Heart left ventricle (tissue), 16 donors: ENCODE measurements around the gene RBM8A. TPM values are rescaled to one million over a fixed set of nuclear protein-coding genes. Genes with fewer than 3 reads are reported as not detected.
A peak's percentile ranks its signal among the peaks of the same experiment; 100 is the strongest.

Experiments
- ATAC-seq, 4 donors: fragments of 200-7000 bp; cut with Tn5 transposase; one replicate each; pipeline ENCODE4 v1.9.1; 2020 to 2022; ENCODE audit warnings: moderate library complexity in 4 of 4, mild to moderate bottlenecking in 3 of 4, moderate number of reproducible peaks in 1 of 4
- DNase-seq, 5 donors: peaks; one replicate each; pipeline ENCODE4 v3.0.0-alpha.2; 2020
- H3K27ac ChIP-seq, 12 donors: fragments of 200-600 bp; sonication (generic) in 4 of 12; one replicate each; pipeline versions ENCODE4 v1.5.0 to v1.8.0; 2016 to 2022; ENCODE audit warnings: mild to moderate bottlenecking in 2 of 12
- H3K27me3 ChIP-seq, 9 donors: fragments of 200-600 bp; sonication (generic) in 2 of 9; one replicate each; pipeline versions ENCODE4 v1.5.1 to v1.8.0; 2016 to 2022; ENCODE audit warnings: mild to moderate bottlenecking in 3 of 9
- H3K36me3 ChIP-seq, 9 donors: fragments of 200-600 bp; sonication (generic) in 2 of 9; one replicate each; pipeline versions ENCODE4 v1.5.0 to v1.8.0; 2018 to 2022; ENCODE audit warnings: mild to moderate bottlenecking in 2 of 9
- H3K4me1 ChIP-seq, 12 donors: fragments of 200-600 bp; sonication (generic) in 4 of 12; one replicate each; pipeline versions ENCODE4 v1.5.0 to v1.8.0; 2016 to 2022; ENCODE audit warnings: mild to moderate bottlenecking in 3 of 12
- H3K4me3 ChIP-seq, 12 donors: fragments of 200-600 bp; sonication (generic) in 4 of 12; one replicate each; pipeline versions ENCODE4 v1.5.0 to v1.8.0; 2017 to 2022; ENCODE audit warnings: mild to moderate bottlenecking in 9 of 12, moderate library complexity in 4 of 12
- H3K9me3 ChIP-seq, 12 donors: fragments of 200-600 bp; sonication (generic) in 4 of 12; one replicate each; pipeline versions ENCODE4 v1.5.0 to v1.8.0; 2016 to 2022; ENCODE audit warnings: mild to moderate bottlenecking in 1 of 12
- POLR2A ChIP-seq, 2 donors: fragments of 450-650 bp; IDR thresholded peaks; one replicate each; pipeline ENCODE4 v1.6.1; 2017; ENCODE audit warnings: antibody characterized with exemption in 2 of 2, mild to moderate bottlenecking in 2 of 2, moderate library complexity in 2 of 2
- WGBS, 4 donors: extraction: QIAGEN DNeasy Blood & Tissue Kit in 2 of 4; methylation state at CpG; one replicate each; pipeline versions ENCODE4 v1.1.5 to v1.1.7; 2013 to 2018; 5-methylcytosine and 5-hydroxymethylcytosine counted together
- intact Hi-C, 10 donors: fragments of 100-400 bp; cut with DNase I; formaldehyde crosslinking; loops; one replicate each; pipeline versions ENCODE4 v1.11.1 to v1.14.2; 2022
- polyA plus RNA-seq, 2 donors: library from polyadenylated mRNA; stranded (reverse); fragments of 200-250 nt; gene quantifications; one replicate each; pipeline ENCODE4 v1.2.3, GENCODE V29; 2013
- total RNA-seq, 9 donors: library from RNA; depleted of rRNA in 2 of 9; stranded (reverse); fragments of >200 nt in 2 of 9; fragmentation: NEBNext Ultra II Directional in 3 of 9; extraction: Animal tissue kit (Norgen Biotek cat#: 25700) in 3 of 9; gene quantifications; one replicate each; pipeline versions ENCODE4 v1.1.0 to v1.2.4, GENCODE V29; 2016 to 2023
- TF ChIP-seq, protein P1 (sequence below), 12 donors: fragments of 200-600 bp; sonication (generic) in 4 of 12; IDR thresholded peaks; one replicate each; pipeline versions ENCODE4 v1.5.0 to v1.8.0; 2018 to 2022; ENCODE audit warnings: antibody characterized with exemption in 12 of 12, mild to moderate bottlenecking in 5 of 12
- donor health status: ischemic (EF 13 %, LVEDD 7.1; RV severe dilation, severe dysfunction).
- donor health status: healthy with polysubstance abuse.
- donor health status: DM: no; HTN: yes; CAD: no.
- donor health status: DM: no; HTN: no; CAD: no.
- donor health status: ischemic (EF 25% LVEDD 6.9; RV normal size, moderate dysfunction).
- donor health status: ischemic (EF 25% LVEDD 5.7; RV mildly dilated, moderate dysfunction).
- donor health status: healthy.
- donor health status: DM: yes; HTN: yes; CAD: no.
- donor health status: ischemic (EF 35%, LVEDD 5.7; RV mildly dilated, moderate dysfunction).
- donor health status: nonischemic (EF 11% LVEDD 7.7; RV severe dilation, severe dysfunction).
- donor health status: DM: yes; HTN: yes; CAD: no.
- donor health status: PGD.
- donor health status: ischemic (EF 29% LVEDD 5.4; RV normal size, mild dysfunction).
- donor health status: nonischemic (EF 23%, LVEDD 6.1; RV moderate dilation, normal function).

RBM8A gene
- total and polyA plus RNA-seq, 11 donors, result 57.9 to 186 (median 75.7) TPM

DNA sequence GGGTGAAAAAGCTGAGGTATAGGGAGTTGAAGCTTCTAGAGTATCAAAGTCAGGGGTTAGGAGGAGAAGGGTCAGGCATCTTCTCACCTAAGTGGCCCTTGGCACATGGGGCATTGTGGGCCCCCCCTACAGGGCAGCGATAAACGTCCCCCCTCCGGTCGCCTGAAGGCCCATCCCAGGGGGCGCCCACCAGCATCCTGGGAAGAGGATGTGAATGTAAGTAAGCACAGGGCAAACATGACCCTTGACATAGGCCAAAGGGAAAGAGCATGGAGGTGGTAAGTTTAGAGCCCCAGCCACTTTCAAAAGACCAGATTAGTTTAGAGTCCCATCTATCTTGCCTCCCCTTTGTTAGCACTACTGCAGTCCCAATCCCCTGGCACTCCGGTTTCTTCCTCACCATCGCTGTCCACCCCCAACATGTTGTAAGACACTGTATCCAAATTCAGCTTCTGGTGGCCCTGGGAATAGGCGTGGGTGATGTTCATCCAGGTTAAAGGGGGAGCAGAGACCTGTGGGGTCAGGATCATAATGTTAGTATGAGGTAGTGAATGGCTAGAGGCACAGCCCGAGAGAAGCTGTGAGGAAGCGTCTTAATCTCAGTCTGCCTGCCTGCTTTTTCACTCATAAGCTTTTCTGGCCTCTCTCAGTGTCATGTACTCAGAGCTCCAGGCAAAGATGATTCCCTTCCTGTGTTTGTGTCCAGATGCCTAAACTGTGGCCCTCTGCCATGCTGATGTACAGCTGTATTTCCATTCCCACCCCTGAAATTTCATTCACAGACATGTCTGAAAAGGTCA lies 20.1 kb downstream of the RBM8A start:
- 63 to 71% (median 69%) methylated on average over 10 of the region's 10 CpGs for WGBS, 4 donors
- ATAC-seq, result peak; percentile 40 to 82 (median 54)
- intact Hi-C loops, result loop anchor here in 1 of 10 donors (5.0 kb wide), 1 partner anchor 50 kb away; the partner anchor contains the start of gene PIAS3

DNA sequence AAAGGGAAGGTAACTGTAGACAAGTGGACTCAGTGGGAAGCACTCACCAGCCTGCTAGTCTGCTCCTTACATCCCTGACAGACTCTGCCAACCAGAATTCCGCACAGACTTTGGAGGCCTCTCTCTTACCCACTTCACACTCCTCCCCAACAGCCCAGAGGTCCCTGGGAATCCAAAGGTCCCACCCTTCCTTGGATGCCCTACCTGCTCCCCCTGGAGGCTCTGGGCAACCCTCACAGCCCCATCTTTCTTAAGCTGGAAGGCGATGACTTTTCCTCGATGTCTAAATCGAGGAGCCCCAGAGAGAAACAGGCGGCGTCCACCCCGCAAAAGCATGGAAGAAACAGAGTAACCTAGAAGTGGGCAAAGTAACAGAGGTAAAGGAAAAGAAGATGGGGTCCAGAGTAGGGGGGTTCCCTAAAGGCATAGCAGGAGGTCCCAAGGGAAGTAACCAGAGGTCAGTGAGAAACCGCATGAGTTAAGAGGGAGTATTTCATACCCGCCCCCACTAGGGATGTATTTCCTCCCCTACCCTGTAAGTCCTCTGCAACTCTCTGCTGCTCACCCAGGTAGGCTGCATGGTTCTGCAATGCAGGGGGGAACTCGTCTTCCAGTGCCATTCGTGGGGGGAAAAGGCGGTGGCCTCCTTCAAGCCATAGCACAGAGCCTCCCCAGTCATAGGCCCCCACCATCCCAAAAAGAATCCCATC lies 25.8 kb downstream of the RBM8A start:
- 81 to 89% (median 88%) methylated on average over 12 of the region's 12 CpGs for WGBS, 4 donors
- no peak for TF ChIP-seq POLR2A (IDR thresholded peaks at IDR 0.05)
- TF ChIP-seq, protein P1, sequence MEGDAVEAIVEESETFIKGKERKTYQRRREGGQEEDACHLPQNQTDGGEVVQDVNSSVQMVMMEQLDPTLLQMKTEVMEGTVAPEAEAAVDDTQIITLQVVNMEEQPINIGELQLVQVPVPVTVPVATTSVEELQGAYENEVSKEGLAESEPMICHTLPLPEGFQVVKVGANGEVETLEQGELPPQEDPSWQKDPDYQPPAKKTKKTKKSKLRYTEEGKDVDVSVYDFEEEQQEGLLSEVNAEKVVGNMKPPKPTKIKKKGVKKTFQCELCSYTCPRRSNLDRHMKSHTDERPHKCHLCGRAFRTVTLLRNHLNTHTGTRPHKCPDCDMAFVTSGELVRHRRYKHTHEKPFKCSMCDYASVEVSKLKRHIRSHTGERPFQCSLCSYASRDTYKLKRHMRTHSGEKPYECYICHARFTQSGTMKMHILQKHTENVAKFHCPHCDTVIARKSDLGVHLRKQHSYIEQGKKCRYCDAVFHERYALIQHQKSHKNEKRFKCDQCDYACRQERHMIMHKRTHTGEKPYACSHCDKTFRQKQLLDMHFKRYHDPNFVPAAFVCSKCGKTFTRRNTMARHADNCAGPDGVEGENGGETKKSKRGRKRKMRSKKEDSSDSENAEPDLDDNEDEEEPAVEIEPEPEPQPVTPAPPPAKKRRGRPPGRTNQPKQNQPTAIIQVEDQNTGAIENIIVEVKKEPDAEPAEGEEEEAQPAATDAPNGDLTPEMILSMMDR (IDR thresholded peaks at IDR 0.05), result no peak
- no peak for DNase-seq
- peaks cover 0 to 16% (median 0%) of the 10 kb centered on the region in 9 donors for H3K36me3 ChIP-seq
- no peak overlapping the region for H3K27ac ChIP-seq
- ATAC-seq, result peak in 1 of 4 donors; percentile 10
- H3K4me3 ChIP-seq, result no peak overlapping the region
- intact Hi-C loops, result no loop called here
- no peaks in the 10 kb centered on the region for H3K9me3 ChIP-seq
- no peaks in the 10 kb centered on the region for H3K4me1 ChIP-seq
- H3K27me3 ChIP-seq, result no peaks in the 10 kb centered on the region

More for the DNA sequence above, 20.1 kb downstream of the RBM8A start:
- Histone ChIP-seq H3K4me3 (no peak overlapping the region), H3K36me3 (peaks cover 0 to 19% (median 16%) of the 10 kb centered on the region in 9 donors), H3K27ac (peak overlapping the region in 11 of 12 donors; percentile 14 to 69 (median 41)), H3K27me3 (no peaks in the 10 kb centered on the region), H3K4me1 (peaks cover 0 to 28% (median 19%) of the 10 kb centered on the region in 12 donors), H3K9me3 (no peaks in the 10 kb centered on the region)
- DNase-seq, result no peak
- no peak for TF ChIP-seq POLR2A (IDR thresholded peaks at IDR 0.05)
- TF ChIP-seq, protein P1 (IDR thresholded peaks at IDR 0.05), result no peak

DNA sequence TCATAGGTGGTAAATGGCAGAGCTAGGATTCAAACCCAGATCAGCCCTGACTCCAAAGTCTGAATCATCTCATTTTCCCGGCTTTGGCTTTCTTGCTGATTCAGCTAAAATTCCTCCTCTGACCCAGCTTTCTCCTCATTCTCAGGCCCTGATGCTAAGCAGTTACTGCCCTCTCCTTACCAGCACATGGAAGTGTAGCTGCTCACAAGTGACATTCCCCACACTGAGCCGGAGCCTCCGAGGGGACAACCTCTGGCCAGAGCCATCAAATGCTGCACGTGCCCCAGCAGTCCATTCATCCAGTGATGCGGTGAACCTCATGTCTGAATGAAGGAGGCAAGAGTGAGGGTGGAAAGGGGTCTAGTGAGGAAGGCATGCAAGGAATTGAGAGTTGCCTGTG lies 28.5 kb downstream of the RBM8A start:
- TF ChIP-seq POLR2A (IDR thresholded peaks at IDR 0.05), result no peak
- TF ChIP-seq, protein P1 (IDR thresholded peaks at IDR 0.05), result no peak
- WGBS, 4 donors, result 84 to 91% (median 89%) methylated on average over 5 of the region's 5 CpGs
- no peak for ATAC-seq

DNA sequence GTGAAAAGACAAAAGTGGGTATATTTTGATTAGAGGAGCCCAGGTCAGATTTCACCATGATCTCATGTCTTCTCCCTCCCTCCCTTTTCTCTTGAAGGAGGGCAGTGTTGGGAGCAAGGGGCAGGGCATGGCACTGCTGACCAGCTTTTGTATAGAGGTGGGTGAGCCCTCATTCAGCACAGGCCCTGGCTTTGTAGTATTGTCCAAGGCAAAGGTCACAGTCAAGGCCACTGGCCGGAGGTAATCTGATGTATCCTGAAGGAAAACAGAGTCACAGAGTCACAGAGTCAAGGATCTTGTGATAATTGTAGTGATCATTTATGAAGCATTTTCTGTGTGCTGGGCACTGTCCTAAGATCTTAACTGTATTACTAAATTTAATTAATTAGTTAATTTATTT lies 29.3 kb downstream of the RBM8A start:
- TF ChIP-seq, protein P1 (IDR thresholded peaks at IDR 0.05), result no peak
- TF ChIP-seq POLR2A (IDR thresholded peaks at IDR 0.05), result no peak
- H3K27ac ChIP-seq, result no peak overlapping the region
- 90 to 100% (median 93%) methylated on average over 1 of the region's 1 CpG for WGBS, 4 donors
- no peak overlapping the region for H3K4me3 ChIP-seq
- intact Hi-C loops, result loop anchor here in 3 of 10 donors (5.0 to 10.0 kb wide), 2 partner anchors 114 to 117 kb away; no protein-coding TSS in a partner anchor
- DNase-seq (no peak), ATAC-seq (no peak)
- peaks cover 0 to 16% (median 0%) of the 10 kb centered on the region in 9 donors for H3K36me3 ChIP-seq
- no peaks in the 10 kb centered on the region for H3K9me3 ChIP-seq
- peaks cover 0 to 4% (median 2%) of the 10 kb centered on the region in 12 donors for H3K4me1 ChIP-seq
- H3K27me3 ChIP-seq, result no peaks in the 10 kb centered on the region

More for the DNA sequence above, 28.5 kb downstream of the RBM8A start:
- DNase-seq, result no peak
- no peaks in the 10 kb centered on the region for H3K27me3 ChIP-seq
- H3K27ac ChIP-seq, result no peak overlapping the region
- H3K4me1 ChIP-seq, result no peaks in the 10 kb centered on the region
- no peaks in the 10 kb centered on the region for H3K9me3 ChIP-seq
- peaks cover 0 to 16% (median 0%) of the 10 kb centered on the region in 9 donors for H3K36me3 ChIP-seq
- no peak overlapping the region for H3K4me3 ChIP-seq
- intact Hi-C loops, result loop anchor here in 3 of 10 donors (5.0 to 10.0 kb wide), 2 partner anchors 114 to 116 kb away; no protein-coding TSS in a partner anchor
